OCI-LY1 (cell line): ENCODE measurements around the gene PHRF1.

Experiments
- H2AFZ ChIP-seq: fragments of 200-600 bp; sonication (generic), shearing (Covaris generic); 2 replicates; pipeline ENCODE4 v1.6.0; 2014; ENCODE audit warnings: antibody characterized with exemption, mild to moderate bottlenecking, low read length
- H3F3A ChIP-seq: fragments of 200-600 bp; sonication (generic), shearing (Covaris generic); 2 replicates; pipeline ENCODE4 v1.6.0; 2014; ENCODE audit warnings: mild to moderate bottlenecking, antibody characterized with exemption, low read length, moderate library complexity; ENCODE audit not compliant: insufficient read depth
- H3K27ac ChIP-seq: fragments of 200-600 bp; sonication (generic); 2 replicates; pipeline ENCODE4 v1.5.1; 2014; ENCODE audit warnings: low read length, mixed run types, mild to moderate bottlenecking, low read depth; ENCODE audit not compliant: poor library complexity, severe bottlenecking
- H3K27me3 ChIP-seq: fragments of 200-600 bp; sonication (generic); 2 replicates; pipeline ENCODE4 v1.6.0; 2014; ENCODE audit warnings: antibody characterized with exemption, mild to moderate bottlenecking, low read length, moderate library complexity; ENCODE audit not compliant: insufficient read depth
- H3K36me3 ChIP-seq: fragments of 200-600 bp; sonication (generic); 2 replicates; pipeline ENCODE4 v1.6.1; 2014; ENCODE audit warnings: mild to moderate bottlenecking, antibody characterized with exemption, low read length, moderate library complexity, mixed read lengths; ENCODE audit not compliant: insufficient read depth
- H3K4me1 ChIP-seq: fragments of 200-600 bp; sonication (generic); 2 replicates; pipeline ENCODE4 v1.5.1; 2014; ENCODE audit warnings: mild to moderate bottlenecking, low read length, moderate library complexity; ENCODE audit not compliant: insufficient read depth, severe bottlenecking
- H3K4me2 ChIP-seq: fragments of 200-600 bp; sonication (generic), shearing (Covaris generic); 2 replicates; pipeline ENCODE4 v1.6.1; 2014; ENCODE audit warnings: low read length
- H3K4me3 ChIP-seq: fragments of 200-600 bp; sonication (generic); 2 replicates; pipeline ENCODE4 v1.5.1; 2014; ENCODE audit warnings: low read length, low read depth, mild to moderate bottlenecking, mixed read lengths; ENCODE audit not compliant: poor library complexity, severe bottlenecking
- H3K79me2 ChIP-seq: fragments of 200-600 bp; shearing (Covaris generic); 2 replicates; pipeline ENCODE4 v1.6.1; 2016; ENCODE audit warnings: mixed run types, low read length, mixed read lengths; ENCODE audit not compliant: insufficient read depth
- H3K9ac ChIP-seq: fragments of 200-600 bp; sonication (generic), shearing (Covaris generic); 2 replicates; pipeline ENCODE4 v1.6.1; 2014; ENCODE audit warnings: mild to moderate bottlenecking, low read length, mixed read lengths
- H3K9me2 ChIP-seq: fragments of 200-600 bp; sonication (generic), shearing (Covaris generic); 2 replicates; pipeline ENCODE4 v1.6.1; 2014; ENCODE audit warnings: low read depth, mild to moderate bottlenecking, low read length, mixed read lengths
- H3K9me3 ChIP-seq: fragments of 200-600 bp; shearing (Covaris generic); 2 replicates; pipeline ENCODE4 v1.6.1; 2014; ENCODE audit warnings: low read length, mixed read lengths
- H4K20me1 ChIP-seq: fragments of 200-600 bp; sonication (generic), shearing (Covaris generic); 2 replicates; pipeline ENCODE4 v1.6.0; 2016; ENCODE audit warnings: mild to moderate bottlenecking, low read length; ENCODE audit not compliant: insufficient read depth
- EZH2 ChIP-seq: fragments of 200-600 bp; sonication (generic), shearing (Covaris generic); IDR thresholded peaks from 2 replicates; pipeline ENCODE4 v1.8.0; 2017; ENCODE audit warnings: borderline replicate concordance, mixed run types, mild to moderate bottlenecking, antibody characterized with exemption, low read length, moderate library complexity, mixed read lengths
- TF ChIP-seq, protein P1 (sequence below): fragments of 200-600 bp; sonication (generic), shearing (Covaris generic); IDR thresholded peaks from 2 replicates; pipeline ENCODE4 v1.5.1; 2017; ENCODE audit warnings: mild to moderate bottlenecking, antibody characterized with exemption, low read length, moderate library complexity, mixed read lengths

Gene PHRF1

DNA sequence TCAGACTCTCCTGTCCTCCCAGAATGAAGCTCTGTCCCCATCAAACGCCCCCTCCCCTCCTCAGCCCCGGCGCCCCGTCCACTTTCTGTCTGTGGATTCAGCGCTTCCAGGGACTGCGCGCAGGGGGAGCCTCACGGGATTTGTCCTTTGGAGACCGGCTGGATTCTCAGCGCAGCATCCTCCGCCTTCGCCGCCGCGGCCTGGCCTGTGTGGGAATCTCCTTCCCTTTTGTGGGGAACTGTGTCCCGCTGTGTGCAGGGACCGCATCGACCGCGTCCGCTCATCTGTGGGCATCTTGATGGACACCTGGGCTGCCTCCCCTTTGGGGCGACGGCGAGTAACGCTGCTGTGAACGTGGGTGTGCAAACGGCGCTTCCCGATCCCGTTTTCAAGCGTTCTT, 51.8 kb downstream of the PHRF1 start:
- Histone ChIP-seq H3K4me2 (peak overlapping the region; percentile 18; the same call in 1 of the 2 replicates), H3K9ac (no peak overlapping the region), H3K79me2 (no peaks in the 10 kb centered on the region), H3K27ac (no peak overlapping the region), H2AFZ (no peak overlapping the region), H3K27me3 (0 out of 2 replicates have a peak, but pooled peaks cover 3% of the 10 kb centered on the region), H3K36me3 (peaks cover 2% of the 10 kb centered on the region; the same call in 1 of the 2 replicates), H3K4me3 (no peak overlapping the region), H3K9me3 (no peaks in the 10 kb centered on the region), H3K4me1 (peaks cover 18% of the 10 kb centered on the region), H3F3A (no peaks in the 10 kb centered on the region), H3K9me2 (no peaks in the 10 kb centered on the region), H4K20me1 (no peaks in the 10 kb centered on the region)
- TF ChIP-seq, protein P1, sequence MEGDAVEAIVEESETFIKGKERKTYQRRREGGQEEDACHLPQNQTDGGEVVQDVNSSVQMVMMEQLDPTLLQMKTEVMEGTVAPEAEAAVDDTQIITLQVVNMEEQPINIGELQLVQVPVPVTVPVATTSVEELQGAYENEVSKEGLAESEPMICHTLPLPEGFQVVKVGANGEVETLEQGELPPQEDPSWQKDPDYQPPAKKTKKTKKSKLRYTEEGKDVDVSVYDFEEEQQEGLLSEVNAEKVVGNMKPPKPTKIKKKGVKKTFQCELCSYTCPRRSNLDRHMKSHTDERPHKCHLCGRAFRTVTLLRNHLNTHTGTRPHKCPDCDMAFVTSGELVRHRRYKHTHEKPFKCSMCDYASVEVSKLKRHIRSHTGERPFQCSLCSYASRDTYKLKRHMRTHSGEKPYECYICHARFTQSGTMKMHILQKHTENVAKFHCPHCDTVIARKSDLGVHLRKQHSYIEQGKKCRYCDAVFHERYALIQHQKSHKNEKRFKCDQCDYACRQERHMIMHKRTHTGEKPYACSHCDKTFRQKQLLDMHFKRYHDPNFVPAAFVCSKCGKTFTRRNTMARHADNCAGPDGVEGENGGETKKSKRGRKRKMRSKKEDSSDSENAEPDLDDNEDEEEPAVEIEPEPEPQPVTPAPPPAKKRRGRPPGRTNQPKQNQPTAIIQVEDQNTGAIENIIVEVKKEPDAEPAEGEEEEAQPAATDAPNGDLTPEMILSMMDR, result no peak
- no peak for TF ChIP-seq EZH2

DNA sequence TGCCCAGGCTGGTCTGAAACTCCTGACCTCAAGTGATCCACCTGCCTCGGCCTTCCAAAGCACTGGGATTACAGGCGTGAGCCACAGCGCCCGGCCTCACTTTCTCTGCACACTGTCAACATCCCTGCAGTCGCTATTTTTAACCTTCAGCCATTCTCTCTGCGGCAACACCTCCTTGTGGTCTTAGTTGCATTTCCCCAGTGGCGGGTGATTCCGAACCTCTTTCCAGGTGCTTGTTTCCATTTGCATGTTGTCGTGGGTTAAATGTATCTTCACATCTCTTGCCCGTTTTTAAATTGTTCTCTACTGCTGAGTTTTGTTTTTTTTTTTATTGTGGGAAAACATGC, 52.9 kb downstream of the PHRF1 start:
- TF ChIP-seq EZH2, result no peak
- TF ChIP-seq, protein P1, result no peak
- H3F3A ChIP-seq, result no peaks in the 10 kb centered on the region
- no peak overlapping the region for H3K4me3 ChIP-seq
- H3K9ac ChIP-seq, result no peak overlapping the region
- 0 out of 2 replicates have a peak, but pooled peaks cover 3% of the 10 kb centered on the region for H3K27me3 ChIP-seq
- no peaks in the 10 kb centered on the region for H4K20me1 ChIP-seq
- H3K4me2 ChIP-seq, result peak overlapping the region; percentile 29; the same call in 1 of the 2 replicates
- no peaks in the 10 kb centered on the region for H3K9me2 ChIP-seq
- no peaks in the 10 kb centered on the region for H3K9me3 ChIP-seq
- H3K36me3 ChIP-seq, result peaks cover 2% of the 10 kb centered on the region; the same call in 1 of the 2 replicates
- H2AFZ ChIP-seq, result no peak overlapping the region
- no peaks in the 10 kb centered on the region for H3K79me2 ChIP-seq
- H3K27ac ChIP-seq, result no peak overlapping the region
- peaks cover 18% of the 10 kb centered on the region for H3K4me1 ChIP-seq

DNA sequence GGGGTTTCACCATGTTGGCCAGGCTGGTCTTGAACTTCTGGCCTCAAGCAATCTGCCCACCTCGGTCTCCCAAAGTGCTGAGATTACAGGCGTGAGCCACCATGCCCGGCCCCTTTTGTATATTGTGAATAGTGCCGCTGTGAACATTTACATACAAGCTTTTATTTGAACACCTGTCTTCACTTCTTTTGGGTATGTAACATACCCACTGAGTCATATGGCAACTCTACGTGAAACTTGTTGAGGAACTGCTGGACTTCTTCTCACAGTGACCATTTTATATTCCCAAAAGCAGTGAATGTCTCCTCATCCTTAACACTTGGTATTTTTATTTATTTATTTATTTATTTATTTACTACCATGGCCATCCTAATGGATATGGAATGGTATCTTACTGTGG, 54.6 kb downstream of the PHRF1 start:
- peaks cover 2% of the 10 kb centered on the region; the same call in 1 of the 2 replicates for H3K36me3 ChIP-seq
- no peak overlapping the region for H2AFZ ChIP-seq
- no peak overlapping the region for H3K4me3 ChIP-seq
- no peaks in the 10 kb centered on the region for H3K9me2 ChIP-seq
- H3K4me1 ChIP-seq, result peaks cover 18% of the 10 kb centered on the region
- no peak overlapping the region for H3K27ac ChIP-seq
- H3K9me3 ChIP-seq, result no peaks in the 10 kb centered on the region
- H4K20me1 ChIP-seq, result no peaks in the 10 kb centered on the region
- H3K9ac ChIP-seq, result no peak overlapping the region
- H3K27me3 ChIP-seq, result 0 out of 2 replicates have a peak, but pooled peaks cover under 1% of the 10 kb centered on the region
- H3F3A ChIP-seq, result no peaks in the 10 kb centered on the region
- H3K4me2 ChIP-seq, result no peak overlapping the region
- TF ChIP-seq, protein P1, result no peak
- TF ChIP-seq EZH2, result no peak
- no peaks in the 10 kb centered on the region for H3K79me2 ChIP-seq
